Activated CD4-positive, alpha-beta memory T cell treated with anti-CD3 and anti-CD28 coated beads for 36 hours (primary cell): ENCODE data around the gene RND1. TPM values are rescaled to one million over a fixed set of nuclear protein-coding genes. Genes with fewer than 3 reads are reported as not detected.

Source experiments
- CTCF ChIA-PET: fragments of 350-600 bp; sonication (Branson Sonifier 250); formaldehyde crosslinking; loops from one replicate; lab custom pipeline; 2021; ENCODE audit warnings: antibody characterized with exemption, inconsistent platforms; lab: Charles Lee
- POLR2A ChIA-PET: fragments of 350-600 bp; sonication (Branson Sonifier 250); formaldehyde crosslinking; loops from one replicate; lab custom pipeline; 2021; ENCODE audit warnings: antibody characterized with exemption; lab: Charles Lee
- DNase-seq: peaks from one replicate; pipeline ENCODE4 v3.0.0-alpha.2; 2020
- H3K27ac Mint-ChIP-seq: one replicate; pipeline ENCODE4 v1.8.0; 2021; ENCODE audit warnings: mixed read lengths
- H3K27me3 Mint-ChIP-seq: one replicate; pipeline ENCODE4 v1.8.0; 2021; ENCODE audit warnings: mixed read lengths
- H3K36me3 Mint-ChIP-seq: one replicate; pipeline ENCODE4 v1.8.0; 2021; ENCODE audit warnings: mixed read lengths
- H3K4me1 Mint-ChIP-seq: one replicate; pipeline ENCODE4 v1.8.0; 2021; ENCODE audit warnings: low read depth, mixed read lengths
- H3K4me3 Mint-ChIP-seq: one replicate; pipeline ENCODE4 v1.8.0; 2021; ENCODE audit warnings: mild to moderate bottlenecking, mixed read lengths
- H3K9me3 Mint-ChIP-seq: one replicate; pipeline ENCODE4 v1.8.0; 2021; ENCODE audit warnings: mixed read lengths
- intact Hi-C: fragments of 100-400 bp; cut with micrococcal nuclease; formaldehyde crosslinking; loops from one replicate; pipeline ENCODE4 v1.15.1; 2023
- total RNA-seq, 2 experiments: library from RNA; stranded (reverse); gene quantifications; one replicate each; pipeline ENCODE4 v1.2.3, GENCODE V29; 2021

RND1 gene
- total RNA-seq, 2 experiments from 2014 or later, result 2.4 to 3.5 TPM

GRCh38 chr12:48816143-48816854 is 49.4 kb downstream of the RND1 start:
- CTCF ChIA-PET, result interaction anchor here (1.0 to 3.7 kb wide), 8 partner anchors 7 to 198 kb away, joined by 3 to 36 read pairs (median 15); partner anchors contain the start of gene DDX23
- H3K4me3 Mint-ChIP-seq, result peak overlapping the region; percentile 88
- H3K9me3 Mint-ChIP-seq, result no peaks in the 10 kb centered on the region
- peaks cover 7% of the 10 kb centered on the region for H3K27me3 Mint-ChIP-seq
- no peaks in the 10 kb centered on the region for H3K36me3 Mint-ChIP-seq
- DNase-seq, result no peak
- no peak overlapping the region for H3K27ac Mint-ChIP-seq
- H3K4me1 Mint-ChIP-seq, result peaks cover 29% of the 10 kb centered on the region
- POLR2A ChIA-PET, result interaction anchor here (0.6 to 1.9 kb wide), 5 partner anchors 36 to 134 kb away, joined by 3 to 7 read pairs (median 4); partner anchors contain the start of genes DDX23 and KANSL2
- intact Hi-C loops, result loop anchor here (5.0 kb wide), 1 partner anchor 64 kb away; no protein-coding TSS in a partner anchor

DNA sequence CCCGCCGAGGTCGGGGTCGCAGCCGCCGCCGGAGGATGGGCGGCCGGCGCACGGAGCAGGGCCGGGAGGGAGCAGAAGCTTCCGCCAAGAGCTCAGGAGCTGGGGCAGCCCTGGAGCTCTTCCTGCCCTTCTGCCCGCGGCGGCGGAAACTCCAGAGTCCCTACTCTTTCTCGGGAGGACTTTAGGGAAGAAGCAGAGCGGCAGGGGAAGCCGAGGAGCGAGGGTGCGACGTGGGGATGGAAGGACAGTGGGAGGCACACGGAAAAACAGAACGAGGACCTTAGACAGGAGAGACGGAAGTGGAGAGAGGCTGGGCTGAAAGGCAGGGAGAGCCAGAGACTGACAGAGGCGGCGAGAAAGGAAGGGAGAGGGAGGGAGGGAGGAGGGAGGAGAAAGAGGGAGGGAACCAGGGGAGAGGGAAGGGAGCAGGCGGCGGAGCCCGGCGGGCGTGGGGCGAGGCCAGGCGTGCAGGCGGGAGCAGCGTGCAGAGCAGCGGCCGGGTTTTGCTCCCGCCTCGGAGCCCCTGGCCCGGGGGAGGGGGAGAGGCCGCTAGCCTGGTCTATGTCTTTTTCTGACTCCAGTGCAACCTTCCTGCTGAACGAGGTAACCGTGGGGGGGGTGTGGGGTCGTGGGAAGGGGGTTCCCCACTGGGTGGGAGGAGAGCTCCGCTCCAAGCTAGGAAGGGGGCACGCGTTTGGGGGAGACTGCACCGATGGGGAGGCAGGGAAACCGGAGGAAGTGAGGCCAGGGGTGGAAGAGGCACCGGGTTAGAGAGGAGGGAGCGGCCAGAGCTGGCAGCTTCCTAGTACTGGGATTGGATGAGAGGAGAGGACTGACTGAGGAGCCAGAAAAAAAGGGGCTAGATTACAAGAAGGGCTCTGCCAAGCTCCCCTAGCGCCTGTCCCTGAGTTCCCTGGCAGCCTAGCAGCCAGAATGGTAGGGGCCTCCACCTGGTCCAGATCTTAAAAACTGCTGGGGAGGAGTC is 50.3 kb downstream of the RND1 start:
- Mint-ChIP-seq H3K4me1 (peaks cover 29% of the 10 kb centered on the region), H3K4me3 (peak overlapping the region; percentile 88), H3K27ac (peak overlapping the region; percentile 48), H3K27me3 (peaks cover 7% of the 10 kb centered on the region), H3K36me3 (no peaks in the 10 kb centered on the region), H3K9me3 (no peaks in the 10 kb centered on the region)
- POLR2A ChIA-PET, result interaction anchor here (0.5 to 1.8 kb wide), 7 partner anchors 8 to 314 kb away, joined by 3 to 7 read pairs (median 4); partner anchors contain the start of genes DDX23 and KANSL2
- intact Hi-C loops, result loop anchor here (2.0 to 5.0 kb wide), 3 partner anchors 37 to 133 kb away; partner anchors contain the start of genes DDX23 and KANSL2
- DNase-seq, result peak; percentile 62
- CTCF ChIA-PET, result interaction anchor here (0.6 to 5.6 kb wide), 43 partner anchors 8 to 279 kb away, joined by 3 to 38 read pairs (median 3); partner anchors contain the start of genes ADCY6, ARF3, CCNT1 and DDX23

DNA sequence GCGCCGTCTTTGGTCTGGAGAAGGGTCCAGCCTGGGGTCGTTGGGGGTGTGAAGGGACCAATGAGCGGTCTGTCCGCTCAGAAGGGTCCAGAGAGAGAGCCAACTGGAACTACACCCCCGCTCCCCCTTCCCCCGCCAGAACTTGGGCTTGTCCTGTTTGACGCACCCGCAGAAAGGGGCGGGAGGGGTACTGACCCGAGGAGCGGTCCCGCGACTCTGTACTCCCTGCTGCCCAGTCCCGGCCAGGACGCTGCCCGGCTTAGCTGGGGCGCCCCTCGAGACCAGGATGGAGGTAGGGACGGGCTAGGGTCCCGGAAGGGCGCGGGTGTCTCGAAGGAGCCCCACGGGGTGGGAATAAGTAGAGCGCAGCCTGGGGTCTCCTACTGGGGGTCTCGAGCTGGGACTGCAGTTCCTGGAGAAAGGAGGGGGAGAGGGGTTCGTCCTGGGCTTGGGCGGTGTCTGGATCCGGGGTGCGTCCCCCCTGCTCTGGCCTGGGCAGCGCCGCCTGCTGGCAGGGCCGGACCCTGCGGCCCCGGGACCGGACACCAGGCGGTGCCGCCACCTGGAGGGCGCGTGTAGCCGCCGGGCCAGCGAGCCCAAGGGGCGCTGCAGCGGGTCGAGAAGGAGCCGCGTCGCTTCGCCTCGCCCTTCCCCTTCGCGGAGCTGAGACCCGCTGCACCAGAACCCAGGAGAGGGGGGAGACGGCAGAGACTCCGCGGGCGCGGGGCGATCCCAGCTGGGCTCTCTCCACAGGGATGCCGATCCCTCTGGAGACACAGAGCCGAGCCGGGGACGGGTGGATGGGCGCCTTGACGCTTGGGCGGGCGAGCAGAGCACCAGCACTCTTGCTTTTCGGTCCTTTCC is 51.2 kb downstream of the RND1 start:
- H3K27me3 Mint-ChIP-seq, result peaks cover 7% of the 10 kb centered on the region
- peaks cover 29% of the 10 kb centered on the region for H3K4me1 Mint-ChIP-seq
- no peak overlapping the region for H3K27ac Mint-ChIP-seq
- H3K36me3 Mint-ChIP-seq, result no peaks in the 10 kb centered on the region
- DNase-seq, result peak; percentile 89
- no peaks in the 10 kb centered on the region for H3K9me3 Mint-ChIP-seq
- H3K4me3 Mint-ChIP-seq, result peak overlapping the region; percentile 88
- CTCF ChIA-PET, result interaction anchor here (0.6 to 5.6 kb wide), 41 partner anchors 9 to 280 kb away, joined by 3 to 38 read pairs (median 4); partner anchors contain the start of genes ADCY6, ARF3, CCNT1 and DDX23
- intact Hi-C loops, result loop anchor here (2.0 to 5.0 kb wide), 3 partner anchors 38 to 132 kb away; partner anchors contain the start of genes DDX23 and KANSL2
- POLR2A ChIA-PET, result interaction anchor here (0.5 to 1.8 kb wide), 6 partner anchors 9 to 315 kb away, joined by 3 to 7 read pairs (median 4); partner anchors contain the start of genes DDX23 and KANSL2

- H3K27me3 Mint-ChIP-seq, result peaks cover 7% of the 10 kb centered on the region
- H3K4me3 Mint-ChIP-seq, result peak overlapping the region; percentile 88
- DNase-seq, result no peak
- no peak overlapping the region for H3K27ac Mint-ChIP-seq
- CTCF ChIA-PET, result interaction anchor here (0.7 to 5.6 kb wide), 18 partner anchors 10 to 196 kb away, joined by 3 to 38 read pairs (median 7); partner anchors contain the start of genes CCNT1 and DDX23
- peaks cover 24% of the 10 kb centered on the region for H3K4me1 Mint-ChIP-seq
- POLR2A ChIA-PET, result no interaction called here
- intact Hi-C loops, result loop anchor here (2.0 kb wide), 2 partner anchors 39 to 131 kb away; partner anchors contain the start of genes DDX23 and KANSL2
- no peaks in the 10 kb centered on the region for H3K36me3 Mint-ChIP-seq
- no peaks in the 10 kb centered on the region for H3K9me3 Mint-ChIP-seq
Measured at GRCh38 chr12:48813465-48814261, 52.0 kb downstream of the RND1 start.

GRCh38 chr12:48812389-48812788 is 53.3 kb downstream of the RND1 start:
- ChIA-PET CTCF (interaction anchor here (0.8 to 5.6 kb wide), 4 partner anchors 17 to 176 kb away, joined by 3 to 38 read pairs (median 4); no protein-coding TSS in a partner anchor), POLR2A (no interaction called here)
- Mint-ChIP-seq H3K27ac (no peak overlapping the region), H3K4me3 (no peak overlapping the region), H3K4me1 (peaks cover 19% of the 10 kb centered on the region), H3K36me3 (no peaks in the 10 kb centered on the region), H3K9me3 (no peaks in the 10 kb centered on the region), H3K27me3 (peaks cover 7% of the 10 kb centered on the region)
- DNase-seq, result no peak
- intact Hi-C loops, result no loop called here

DNA sequence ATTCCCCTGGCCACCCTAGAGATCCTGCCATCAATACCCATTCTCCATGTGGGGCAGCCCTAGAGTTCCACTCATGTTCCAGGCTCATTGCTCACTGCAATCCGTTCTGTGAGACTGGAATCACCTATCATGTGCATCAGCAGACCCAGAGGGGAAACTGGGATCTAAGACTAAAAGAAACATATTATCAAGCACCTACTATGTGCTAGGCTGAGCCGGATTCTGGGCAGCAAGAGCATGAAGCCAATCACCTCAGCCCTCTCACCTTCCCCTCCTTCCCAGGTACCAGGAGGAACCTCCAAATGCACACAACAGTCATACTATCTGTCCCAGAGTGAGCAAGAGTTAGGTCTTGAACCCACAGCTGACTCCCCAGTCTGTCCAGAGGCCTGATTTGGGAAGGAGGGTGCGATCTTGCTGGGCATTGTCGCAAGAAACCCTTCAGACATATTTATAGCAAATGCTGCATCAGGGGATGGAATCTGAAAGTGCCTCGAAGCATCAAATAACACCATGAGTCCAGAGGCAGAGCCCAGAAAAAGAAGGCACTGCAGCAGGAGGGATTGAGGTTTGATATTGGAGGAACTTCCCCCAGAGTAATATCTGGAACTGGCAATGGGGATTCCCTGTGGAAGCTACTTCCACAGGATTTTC is 54.1 kb downstream of the RND1 start:
- no peaks in the 10 kb centered on the region for H3K9me3 Mint-ChIP-seq

DNA sequence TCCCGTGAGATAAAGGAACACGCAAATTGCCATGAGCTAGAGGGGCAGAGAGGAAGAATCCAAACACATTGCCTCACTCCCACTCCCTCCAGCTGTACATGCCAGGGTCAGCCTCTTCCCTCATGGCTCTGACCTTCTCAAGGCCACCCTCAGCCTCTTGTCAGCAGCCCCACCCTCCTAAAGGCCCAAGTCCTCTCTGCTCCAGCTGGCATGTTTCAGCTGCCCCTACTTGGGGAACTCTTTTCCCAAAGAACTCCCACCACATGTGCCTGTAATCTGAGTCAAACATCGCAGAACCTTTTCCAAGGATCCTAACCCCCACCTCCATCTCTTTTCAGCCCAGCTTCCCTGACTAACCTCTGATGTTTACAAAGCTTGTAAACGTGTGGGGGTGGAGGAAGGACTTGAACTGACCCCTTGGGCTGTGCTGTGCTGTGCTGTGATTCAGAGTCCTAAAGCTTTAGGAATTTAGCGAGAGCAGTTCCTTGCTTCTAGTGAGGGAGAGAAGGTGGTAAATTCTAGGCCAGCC is 54.7 kb downstream of the RND1 start:
- H3K9me3 Mint-ChIP-seq, result no peaks in the 10 kb centered on the region
- H3K27ac Mint-ChIP-seq, result no peak overlapping the region
- no peak for DNase-seq
- intact Hi-C loops, result no loop called here
- no peaks in the 10 kb centered on the region for H3K27me3 Mint-ChIP-seq
- H3K36me3 Mint-ChIP-seq, result no peaks in the 10 kb centered on the region
- H3K4me1 Mint-ChIP-seq, result peaks cover 9% of the 10 kb centered on the region
- ChIA-PET POLR2A (no interaction called here), CTCF (interaction anchor here (0.9 to 5.6 kb wide), 4 partner anchors 15 to 177 kb away, joined by 3 to 38 read pairs (median 4); no protein-coding TSS in a partner anchor)
- H3K4me3 Mint-ChIP-seq, result no peak overlapping the region

More for the DNA sequence above, 54.1 kb downstream of the RND1 start:
- CTCF ChIA-PET, result interaction anchor here (0.9 to 5.6 kb wide), 5 partner anchors 16 to 177 kb away, joined by 3 to 38 read pairs (median 4); no protein-coding TSS in a partner anchor
- H3K4me1 Mint-ChIP-seq, result peaks cover 14% of the 10 kb centered on the region
- H3K27ac Mint-ChIP-seq, result no peak overlapping the region
- no peak for DNase-seq
- H3K27me3 Mint-ChIP-seq, result peaks cover 4% of the 10 kb centered on the region
- H3K36me3 Mint-ChIP-seq, result no peaks in the 10 kb centered on the region
- POLR2A ChIA-PET, result no interaction called here
- H3K4me3 Mint-ChIP-seq, result no peak overlapping the region
- intact Hi-C loops, result no loop called here

DNA sequence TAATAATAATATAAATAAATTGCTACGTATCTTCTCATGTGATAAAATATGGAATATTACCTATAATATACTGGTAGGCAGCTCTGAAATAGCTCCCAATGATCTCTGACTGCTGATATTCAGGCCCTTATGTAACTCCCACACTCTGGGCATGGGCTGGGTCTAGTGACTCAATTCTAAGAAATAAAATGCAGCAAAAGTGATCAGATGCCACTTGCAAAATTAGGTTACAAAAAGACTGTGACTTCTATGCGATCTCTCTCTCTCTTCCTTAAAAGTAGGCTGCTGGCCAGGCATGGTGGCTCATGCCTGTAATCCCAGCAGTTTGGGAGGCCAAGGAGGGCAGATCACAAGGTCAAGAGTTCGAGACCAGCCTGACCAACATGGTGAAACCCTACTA is 57.7 kb downstream of the RND1 start:
- ChIA-PET POLR2A (no interaction called here), CTCF (no interaction called here)
- no peaks in the 10 kb centered on the region for H3K27me3 Mint-ChIP-seq
- H3K4me1 Mint-ChIP-seq, result peaks cover 3% of the 10 kb centered on the region
- H3K36me3 Mint-ChIP-seq, result no peaks in the 10 kb centered on the region
- H3K27ac Mint-ChIP-seq, result no peak overlapping the region
- no peak overlapping the region for H3K4me3 Mint-ChIP-seq
- intact Hi-C loops, result no loop called here
- H3K9me3 Mint-ChIP-seq, result no peaks in the 10 kb centered on the region
- DNase-seq, result no peak
